Fibroblast of lung (primary cell): Measurements from ENCODE around the gene TAS1R1. TPM values are rescaled to one million over a fixed set of nuclear protein-coding genes. Genes with fewer than 3 reads are reported as not detected.

ENCODE experiments used
- DNase-seq, 2 donors: peaks; one replicate each; pipeline versions ENCODE4 v3.0.0 to v3.0.0-alpha.2; 2010; ENCODE audit warnings: low read depth in 2 of 2
- H2AFZ ChIP-seq: 2 replicates; pipeline ENCODE4 v1.5.1; 2012; ENCODE audit warnings: low read length, control low read depth, inconsistent platforms
- H3K27ac ChIP-seq: 2 replicates; pipeline ENCODE4 v1.5.1; 2011; ENCODE audit warnings: low read length, control low read depth; ENCODE audit not compliant: insufficient read depth
- H3K27me3 ChIP-seq: 2 replicates; pipeline ENCODE4 v1.5.1; 2011; ENCODE audit warnings: mild to moderate bottlenecking, low read length; ENCODE audit not compliant: control insufficient read depth, insufficient read depth
- H3K36me3 ChIP-seq: 2 replicates; pipeline ENCODE4 v1.5.1; 2011; ENCODE audit warnings: low read length; ENCODE audit not compliant: control insufficient read depth, insufficient read depth
- H3K4me1 ChIP-seq: 2 replicates; pipeline ENCODE4 v1.5.1; 2011; ENCODE audit warnings: low read length; ENCODE audit not compliant: control insufficient read depth, insufficient read depth; ENCODE audit errors: extremely low read depth
- H3K4me2 ChIP-seq: 2 replicates; pipeline ENCODE4 v1.5.1; 2011; ENCODE audit warnings: low read length, control low read depth; ENCODE audit not compliant: insufficient read depth; ENCODE audit errors: extremely low read depth
- H3K4me3 ChIP-seq, 4 experiments: fragments of 200-600 bp in 1 of 4; sonication (generic) in 1 of 4; replicated peaks in 1 of 4; 2 replicates each; pipeline ENCODE4 v1.5.1; 2011 to 2016; ENCODE audit warnings: low read length in 4 of 4, low read depth in 3 of 4, mild to moderate bottlenecking in 3 of 4, control low read depth in 2 of 4, inconsistent platforms in 1 of 4, mixed read lengths in 1 of 4; ENCODE audit not compliant: insufficient read depth in 1 of 4; ENCODE audit errors: control extremely low read depth in 1 of 4
- H3K79me2 ChIP-seq: 2 replicates; pipeline ENCODE4 v1.5.1; 2012; ENCODE audit warnings: mild to moderate bottlenecking, low read length, inconsistent platforms; ENCODE audit not compliant: control insufficient read depth, insufficient read depth
- H3K9ac ChIP-seq: 2 replicates; pipeline ENCODE4 v1.5.1; 2011; ENCODE audit warnings: mild to moderate bottlenecking, low read length, control low read depth; ENCODE audit not compliant: insufficient read depth
- H3K9me3 ChIP-seq: 2 replicates; pipeline ENCODE4 v1.5.1; 2012; ENCODE audit warnings: low read depth, low read length; ENCODE audit not compliant: control insufficient read depth, insufficient read depth
- H4K20me1 ChIP-seq: 2 replicates; pipeline ENCODE4 v1.5.1; 2011; ENCODE audit warnings: low read length; ENCODE audit not compliant: control insufficient read depth, insufficient read depth; ENCODE audit errors: extremely low read depth
- CTCF ChIP-seq, 2 donors: IDR thresholded peaks in 1 of 2; conservative IDR thresholded peaks in 1 of 2; 1 replicate in 1 of 2; 2 replicates in 1 of 2; pipeline ENCODE4 v1.5.1; 2011 to 2012; ENCODE audit warnings: low read length in 2 of 2, control low read depth in 1 of 2, inconsistent platforms in 1 of 2, low read depth in 1 of 2, mild to moderate bottlenecking in 1 of 2
- EZH2 ChIP-seq: IDR thresholded peaks from 2 replicates; pipeline ENCODE4 v1.5.1; 2012; ENCODE audit warnings: low read length, control low read depth, mild to moderate bottlenecking; ENCODE audit errors: missing control alignments
- polyA plus RNA-seq, 2 donors: library from polyadenylated mRNA; depleted of rRNA in 1 of 2; stranded (reverse) in 1 of 2; unstranded in 1 of 2; fragments of >200 nt; gene quantifications; 2 replicates each; pipeline ENCODE4 v1.2.1, GENCODE V29; 2011 to 2012; ENCODE audit warnings: missing spikeins in 1 of 2
- total RNA-seq: library from RNA; depleted of rRNA; stranded (reverse); fragments of >200 nt; gene quantifications from 2 replicates; pipeline ENCODE4 v1.2.1, GENCODE V29; 2014

Gene TAS1R1
- total and polyA plus RNA-seq, 2 donors (not counting 1 experiment from before 2014, with no cell fraction given) = 0.10 to 0.17 TPM

DNA sequence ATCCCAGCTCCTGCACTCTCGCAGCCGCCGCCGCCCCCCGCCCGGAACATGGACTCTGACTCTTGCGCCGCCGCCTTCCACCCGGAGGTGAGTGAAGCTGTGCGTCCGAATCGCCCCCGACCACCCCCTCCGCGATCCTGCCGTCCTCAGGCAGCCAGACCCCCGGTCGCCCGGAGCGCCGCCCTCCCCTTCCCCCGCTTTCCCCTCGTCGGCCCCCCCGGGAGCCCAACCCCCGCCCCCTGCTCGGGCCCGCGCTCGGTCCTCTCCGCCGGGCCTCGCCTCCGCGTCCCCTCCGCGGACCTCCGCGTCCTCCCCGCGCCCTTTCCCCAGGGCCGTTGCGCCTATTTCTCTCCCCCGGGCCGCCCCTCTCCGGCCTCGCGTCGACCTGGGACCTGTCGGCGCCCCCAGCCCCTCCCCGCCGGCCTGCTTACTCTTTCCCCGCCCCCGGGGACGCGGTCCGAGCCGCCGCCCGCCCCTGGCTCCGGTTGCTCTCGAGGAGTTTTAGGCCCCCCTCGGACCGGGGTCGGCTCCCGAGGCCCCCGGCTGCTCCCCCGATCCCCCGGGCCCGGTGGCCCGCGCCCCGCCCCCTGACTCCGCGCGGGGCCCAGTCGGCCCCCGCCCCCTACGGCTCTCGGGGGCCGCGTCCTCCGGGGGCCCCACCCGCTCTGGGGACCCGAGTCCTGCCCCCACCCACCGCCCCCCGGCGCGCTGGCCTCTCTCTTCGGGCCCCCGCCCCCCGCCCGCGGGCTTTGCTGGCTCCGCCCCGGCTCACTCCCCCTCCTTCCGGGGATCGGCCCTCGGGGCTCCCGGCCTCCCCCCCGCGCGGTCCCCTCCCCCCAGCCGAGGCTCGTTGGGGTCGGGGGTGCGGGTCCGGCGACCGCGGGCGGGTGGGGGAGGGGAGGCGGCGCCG lies 59.2 kb downstream of the TAS1R1 start:
- Histone ChIP-seq H3K9me3 (no peaks in the 10 kb centered on the region), H3K79me2 (peaks cover 41% of the 10 kb centered on the region), H3K36me3 (no peaks in the 10 kb centered on the region), H2AFZ (no peak overlapping the region), H3K27me3 (no peaks in the 10 kb centered on the region), H3K4me1 (peaks cover 3% of the 10 kb centered on the region), H3K4me3 (peak overlapping the region; percentile 38 to 73 (median 58)), H3K27ac (peak overlapping the region; percentile 63), H3K4me2 (no peak overlapping the region), H3K9ac (peak overlapping the region; percentile 76), H4K20me1 (no peaks in the 10 kb centered on the region)
- TF ChIP-seq CTCF (conservative IDR thresholded peaks at IDR 0.05 in 1 of 2, IDR thresholded peaks at IDR 0.05 in 1 of 2; ENCODE audit: low read depth in 1 of 2, low read length in 2 of 2) (no peak), EZH2 (no peak)
- DNase-seq = peak in 1 of 2 donors; percentile 27

DNA sequence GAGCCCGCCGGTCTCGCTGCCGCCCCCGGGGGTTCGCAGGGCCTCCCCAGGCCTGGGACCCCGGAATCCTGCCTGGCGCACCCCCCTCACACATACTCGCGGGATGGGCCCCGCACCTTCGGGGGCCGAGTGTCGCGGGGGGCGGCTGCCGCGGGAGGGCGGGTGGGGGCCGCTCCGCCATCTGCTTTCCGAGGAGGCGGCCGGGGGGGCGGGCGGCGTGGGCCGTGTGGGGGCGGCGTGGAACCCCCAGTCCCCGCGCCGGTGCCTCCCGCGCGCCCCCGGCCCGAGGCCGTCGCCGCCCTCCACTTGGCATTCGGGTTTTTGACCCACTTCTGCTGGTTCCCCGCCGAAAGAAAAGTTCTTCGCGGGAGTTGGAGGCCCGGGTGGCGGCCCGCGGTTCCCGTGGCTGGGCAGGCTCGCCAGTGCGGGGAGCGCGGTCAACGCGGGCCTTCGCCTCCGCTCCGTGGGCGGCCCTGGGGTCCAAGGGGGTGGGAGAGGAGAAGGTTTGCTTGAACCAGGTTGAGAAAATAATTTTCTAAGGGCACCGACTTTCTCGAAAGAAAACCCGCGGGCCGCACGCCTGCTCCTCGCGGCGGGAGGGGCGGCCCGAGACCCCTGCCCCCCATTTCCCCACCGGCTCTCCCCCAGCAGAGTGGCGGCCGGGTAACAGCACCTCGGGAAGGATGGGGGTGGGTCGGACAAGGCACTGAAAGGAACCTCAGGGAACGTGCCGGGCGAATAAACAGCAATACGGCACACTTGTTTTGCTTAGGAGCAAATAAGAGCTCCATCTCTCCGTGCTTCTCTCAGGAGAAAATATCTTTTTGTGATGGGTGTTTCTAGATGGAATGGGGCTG lies 60.0 kb downstream of the TAS1R1 start:
- TF ChIP-seq CTCF (conservative IDR thresholded peaks at IDR 0.05 in 1 of 2, IDR thresholded peaks at IDR 0.05 in 1 of 2; ENCODE audit: low read depth in 1 of 2, low read length in 2 of 2) (no peak), EZH2 (no peak)
- peak overlapping the region; percentile 65 for H3K9ac ChIP-seq
- H3K9me3 ChIP-seq = no peaks in the 10 kb centered on the region
- peak overlapping the region; percentile 89 for H3K4me2 ChIP-seq
- no peak overlapping the region for H2AFZ ChIP-seq
- no peak for DNase-seq
- no peaks in the 10 kb centered on the region for H4K20me1 ChIP-seq
- H3K4me1 ChIP-seq = peaks cover 3% of the 10 kb centered on the region
- H3K4me3 ChIP-seq = peak overlapping the region; percentile 53 to 78 (median 66)
- peaks cover 2% of the 10 kb centered on the region for H3K36me3 ChIP-seq
- no peaks in the 10 kb centered on the region for H3K27me3 ChIP-seq
- peaks cover 45% of the 10 kb centered on the region for H3K79me2 ChIP-seq
- H3K27ac ChIP-seq = peak overlapping the region; percentile 10

DNA sequence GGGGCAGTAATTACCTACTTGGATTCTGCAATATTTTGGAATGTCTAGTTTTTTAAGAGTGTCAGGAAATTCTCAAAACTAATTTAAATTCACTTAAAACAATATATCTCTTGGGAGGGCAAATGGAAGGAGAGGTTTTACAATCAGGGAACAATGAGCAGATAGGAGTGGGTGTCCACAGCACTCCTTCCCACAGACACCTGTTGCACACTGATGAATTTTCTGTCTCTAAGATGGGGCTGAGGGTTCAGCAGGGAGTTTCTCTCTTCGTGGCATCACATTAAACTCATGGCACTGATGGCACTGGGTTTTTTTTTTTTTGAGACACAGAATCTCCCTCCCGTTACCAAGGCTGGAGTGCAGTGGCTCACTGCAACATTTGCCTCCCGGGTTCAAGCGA lies 63.9 kb downstream of the TAS1R1 start:
- TF ChIP-seq EZH2 (no peak), CTCF (conservative IDR thresholded peaks at IDR 0.05 in 1 of 2, IDR thresholded peaks at IDR 0.05 in 1 of 2; ENCODE audit: low read depth in 1 of 2, low read length in 2 of 2) (no peak)
- H3K27me3 ChIP-seq = no peaks in the 10 kb centered on the region
- no peak overlapping the region for H3K4me2 ChIP-seq
- H3K79me2 ChIP-seq = peaks cover 48% of the 10 kb centered on the region
- H3K27ac ChIP-seq = no peak overlapping the region
- no peaks in the 10 kb centered on the region for H3K9me3 ChIP-seq
- no peak for DNase-seq
- H3K4me3 ChIP-seq = no peak overlapping the region
- H3K36me3 ChIP-seq = peaks cover 20% of the 10 kb centered on the region
- H3K9ac ChIP-seq = no peak overlapping the region
- no peak overlapping the region for H2AFZ ChIP-seq
- peaks cover 3% of the 10 kb centered on the region for H3K4me1 ChIP-seq
- H4K20me1 ChIP-seq = no peaks in the 10 kb centered on the region
